Activated CD4-positive, alpha-beta T cell treated with anti-CD3 and anti-CD28 coated beads for 1 hour (primary cell): ENCODE data around the gene UNC119B.
A peak's percentile ranks its signal among the peaks of the same experiment; 100 is the strongest.
"Not testable (repeated sequence)": the region's sequence is repeated elsewhere in the genome, so short reads cannot be mapped to it uniquely, and the experiment has no call there.

Experiments used
- DNase-seq: peaks from one replicate; pipeline ENCODE4 v3.0.0-alpha.2; 2020

Gene UNC119B

GRCh38 chr12:120720234-120720986 is 10.2 kb downstream of the UNC119B start:
- DNase-seq = no peak

GRCh38 chr12:120720987-120721801 is 10.9 kb downstream of the UNC119B start:
- no peak for DNase-seq

GRCh38 chr12:120721866-120722265 is 11.6 kb downstream of the UNC119B start:
- DNase-seq = no peak

GRCh38 chr12:120722784-120723183 is 12.5 kb downstream of the UNC119B start:
- no peak for DNase-seq

- DNase-seq = no peak
Measured at GRCh38 chr12:120724720-120725119, 14.5 kb downstream of the UNC119B start.

DNA sequence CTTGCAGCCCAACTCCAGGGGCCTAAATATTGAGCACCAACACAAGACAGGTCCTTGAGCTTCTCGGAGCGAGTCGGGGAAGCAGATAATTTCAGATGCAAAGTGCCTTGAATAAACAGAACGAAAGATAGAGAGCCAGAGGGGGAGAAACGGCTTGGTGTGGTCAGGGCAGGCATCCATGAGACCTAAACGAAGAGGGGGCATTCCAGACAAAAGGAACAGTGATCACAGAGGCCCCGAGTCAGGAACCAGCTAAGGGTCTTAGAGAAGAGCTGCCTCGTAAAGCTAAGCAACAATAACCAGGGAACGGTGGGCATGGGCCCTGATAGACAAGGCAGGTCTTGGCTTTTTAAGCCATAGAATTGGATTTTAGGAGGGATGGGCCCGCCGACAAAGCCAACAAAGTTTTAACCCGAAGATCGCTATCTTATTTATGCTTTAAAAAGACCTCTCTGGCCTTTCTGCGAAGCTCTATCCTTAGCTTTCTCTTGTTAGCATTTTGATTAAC is 14.9 kb downstream of the UNC119B start:
- no peak for DNase-seq

DNA sequence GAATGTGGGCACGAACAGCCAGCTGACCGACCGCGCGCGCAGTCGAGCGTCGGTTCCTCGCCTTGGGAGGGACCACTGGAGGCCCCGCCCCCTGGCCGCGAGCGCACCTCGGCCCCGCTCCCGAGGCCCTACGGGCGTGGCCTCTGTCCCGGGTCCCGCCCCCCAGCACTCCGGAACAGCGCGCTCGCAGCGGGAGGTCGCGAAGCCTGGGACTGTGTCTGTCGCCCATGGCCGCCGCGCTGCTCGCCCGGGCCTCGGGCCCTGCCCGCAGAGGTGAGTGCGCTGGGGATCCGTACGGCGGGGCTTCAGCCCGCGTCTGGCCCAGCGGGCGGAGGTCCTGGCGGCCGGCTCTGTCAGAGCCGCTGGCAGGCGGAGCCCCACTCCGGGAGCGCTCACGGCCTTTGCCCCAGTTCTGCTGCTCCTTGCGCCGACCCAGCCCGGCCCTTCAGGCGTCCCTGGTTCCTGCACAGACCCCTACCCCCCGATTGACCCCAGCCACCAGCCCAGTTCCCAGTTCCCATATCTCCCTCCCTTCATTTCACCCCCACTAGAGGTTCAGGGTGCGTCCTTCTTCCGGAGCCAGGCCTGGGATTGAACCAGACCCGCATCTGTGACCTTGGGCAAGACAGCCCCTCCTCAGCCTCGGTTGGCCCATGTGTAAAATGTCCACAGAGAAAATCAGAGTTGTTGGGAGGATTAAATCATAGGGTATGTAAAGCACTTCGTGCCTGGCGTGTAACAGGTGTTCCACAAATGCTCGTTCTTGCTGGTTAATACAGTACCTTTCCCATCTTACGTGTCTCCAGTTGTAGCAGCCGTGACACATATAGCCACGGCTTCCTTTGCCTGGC is 15.6 kb downstream of the UNC119B start, which contains the start of gene ACADS:
Gene ACADS (plus strand): TSS at position 168 of the 851 bp plus-strand sequence. CDS start 60 bp downstream, at position 228.
- DNase-seq = peak; percentile 76

- DNase-seq = no peak
Measured at GRCh38 chr12:120726510-120726793, 16.2 kb downstream of the UNC119B start.

DNA sequence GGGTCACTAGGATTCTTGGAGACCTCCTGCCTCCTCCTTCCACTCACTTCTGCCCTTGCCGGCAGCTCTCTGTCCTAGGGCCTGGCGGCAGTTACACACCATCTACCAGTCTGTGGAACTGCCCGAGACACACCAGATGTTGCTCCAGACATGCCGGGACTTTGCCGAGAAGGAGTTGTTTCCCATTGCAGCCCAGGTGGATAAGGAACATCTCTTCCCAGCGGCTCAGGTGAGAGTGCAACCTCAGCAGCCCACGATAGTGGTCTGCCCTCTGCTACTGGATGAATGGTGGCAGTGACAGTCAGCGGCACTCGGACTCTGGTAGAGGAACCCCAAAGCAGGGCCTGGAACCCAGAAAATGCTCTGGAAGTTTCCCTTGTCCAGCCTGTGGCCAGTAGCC is 16.7 kb downstream of the UNC119B start:
- no peak for DNase-seq

GRCh38 chr12:120732198-120732597 is 21.9 kb downstream of the UNC119B start:
- DNase-seq = not testable (repeated sequence)

GRCh38 chr12:120733574-120733973 is 23.3 kb downstream of the UNC119B start:
- DNase-seq = no peak

DNA sequence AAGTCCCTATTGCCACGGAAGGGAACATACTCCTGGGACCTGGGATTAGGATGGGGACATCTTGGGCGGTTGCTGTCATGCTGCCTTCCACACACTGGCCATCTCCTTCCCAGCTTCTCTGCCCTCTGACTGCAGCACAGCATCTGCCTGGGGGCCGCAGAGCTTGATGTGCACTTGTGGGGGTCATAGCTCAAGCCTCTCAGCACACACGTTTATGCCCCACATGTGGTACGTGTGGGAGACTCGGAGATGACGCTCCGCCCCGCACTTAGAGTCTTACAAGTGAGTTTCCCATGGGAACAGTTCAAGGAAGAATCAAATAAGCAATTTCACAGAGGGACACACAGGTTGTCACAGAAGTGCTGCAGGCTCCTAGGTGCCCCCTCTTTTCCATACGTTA is 24.0 kb downstream of the UNC119B start:
- no peak for DNase-seq

DNA sequence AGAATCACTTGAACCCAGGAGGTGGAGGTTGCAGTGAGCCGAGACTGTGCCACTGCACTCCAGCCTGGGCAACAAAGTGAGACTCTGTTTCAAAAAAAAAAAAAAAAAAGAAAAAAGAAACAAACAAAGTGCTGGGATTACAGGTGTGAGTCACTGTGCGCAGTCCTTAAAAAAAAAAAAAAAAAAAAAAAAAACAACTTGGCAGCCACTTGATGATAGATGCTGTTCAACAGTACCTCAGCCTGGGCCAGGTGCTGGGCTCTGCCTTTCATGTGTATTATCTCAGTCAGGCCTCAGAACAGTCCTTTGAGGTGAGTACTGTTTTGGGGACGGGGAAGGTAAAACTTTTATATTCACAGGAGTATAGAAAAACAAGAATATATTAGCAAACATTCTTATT is 24.9 kb downstream of the UNC119B start:
- DNase-seq = no peak

GRCh38 chr12:120736404-120737331 is 26.4 kb downstream of the UNC119B start:
- DNase-seq = no peak

- no peak for DNase-seq
Measured at GRCh38 chr12:120737557-120738251, 27.4 kb downstream of the UNC119B start.

GRCh38 chr12:120738252-120739030 is 28.2 kb downstream of the UNC119B start:
- no peak for DNase-seq

DNA sequence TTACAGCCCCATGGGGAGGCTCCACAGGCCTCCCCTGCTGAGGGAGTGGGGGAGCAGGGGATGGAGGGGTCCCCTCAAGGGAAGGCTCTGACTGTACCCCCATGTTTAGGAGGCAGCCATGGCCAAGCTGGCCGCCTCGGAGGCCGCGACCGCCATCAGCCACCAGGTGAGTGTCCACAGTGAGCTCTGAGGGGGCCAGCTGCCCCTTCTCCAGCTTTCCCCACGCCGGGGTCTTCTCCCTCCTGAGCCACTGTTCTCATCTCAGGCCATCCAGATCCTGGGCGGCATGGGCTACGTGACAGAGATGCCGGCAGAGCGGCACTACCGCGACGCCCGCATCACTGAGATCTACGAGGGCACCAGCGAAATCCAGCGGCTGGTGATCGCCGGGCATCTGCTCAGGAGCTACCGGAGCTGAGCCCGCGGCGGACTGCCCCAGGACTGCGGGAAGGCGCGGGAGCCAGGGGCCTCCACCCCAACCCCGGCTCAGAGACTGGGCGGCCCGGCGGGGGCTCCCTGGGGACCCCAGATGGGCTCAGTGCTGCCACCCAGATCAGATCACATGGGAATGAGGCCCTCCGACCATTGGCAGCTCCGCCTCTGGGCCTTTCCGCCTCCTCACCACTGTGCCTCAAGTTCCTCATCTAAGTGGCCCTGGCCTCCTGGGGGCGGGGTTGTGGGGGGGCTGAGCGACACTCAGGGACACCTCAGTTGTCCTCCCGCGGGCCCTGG is 28.9 kb downstream of the UNC119B start:
- no peak for DNase-seq

GRCh38 chr12:120739821-120740613 is 29.8 kb downstream of the UNC119B start:
- DNase-seq = no peak

- DNase-seq = no peak
Measured at GRCh38 chr12:120740871-120741270, 30.6 kb downstream of the UNC119B start.
